K562 (cell line): ENCODE results near the gene KMT2E. TPM values are rescaled to one million over a fixed set of nuclear protein-coding genes. Genes with fewer than 3 reads are reported as not detected.

ENCODE experiments used
- BCLAF1 ChIP-seq, 2 experiments: fragments of 450-650 bp in 1 of 2; IDR thresholded peaks; 2 replicates each; pipeline ENCODE4 v1.6.1; 2011 to 2017; ENCODE audit warnings: low read depth in 2 of 2, antibody characterized with exemption in 1 of 2, borderline replicate concordance in 1 of 2, low read length in 1 of 2, mild to moderate bottlenecking in 1 of 2, mixed read lengths in 1 of 2; ENCODE audit not compliant: control insufficient read depth in 1 of 2
- HBP1 ChIP-seq: fragments of 450-650 bp; formaldehyde crosslinking; IDR thresholded peaks from 2 replicates; pipeline ENCODE4 v1.4.0; 2022; ENCODE audit warnings: missing genetic modification characterization
- NCOA1 ChIP-seq: fragments of 450-650 bp; IDR thresholded peaks from 2 replicates; pipeline ENCODE4 v1.6.1; 2016; ENCODE audit warnings: low read depth
- NFYB ChIP-seq: IDR thresholded peaks from 2 replicates; pipeline ENCODE4 v1.6.1; 2011; ENCODE audit warnings: mild to moderate bottlenecking, moderate library complexity; ENCODE audit not compliant: insufficient read length; ENCODE audit errors: extremely low read depth
- NR2F6 ChIP-seq: fragments of 450-650 bp; formaldehyde crosslinking; IDR thresholded peaks from 2 replicates; pipeline ENCODE4 v1.4.0; 2020; ENCODE audit warnings: mild to moderate bottlenecking
- RERE ChIP-seq: sonication (generic); formaldehyde crosslinking; IDR thresholded peaks from 2 replicates; pipeline ENCODE4 v1.8.0; 2023; ENCODE audit warnings: missing genetic modification reagents, mild to moderate bottlenecking, borderline replicate concordance
- SMAD1 ChIP-seq: fragments of 150-350 bp; IDR thresholded peaks from 2 replicates; pipeline ENCODE4 v1.6.1; 2014; ENCODE audit warnings: low read length, low read depth; ENCODE audit not compliant: partially characterized antibody
- XRCC3 ChIP-seq: fragments of 450-650 bp; IDR thresholded peaks from 2 replicates; pipeline ENCODE4 v1.6.1; 2017; ENCODE audit warnings: mild to moderate bottlenecking, moderate library complexity
- ZEB2 ChIP-seq: fragments of 450-650 bp; IDR thresholded peaks from 2 replicates; pipeline ENCODE4 v1.6.1; 2016
- ZNF395 ChIP-seq: fragments of 200-800 bp; sonication (Bioruptor generic); IDR thresholded peaks from 2 replicates; pipeline ENCODE4 v1.6.1; 2017; ENCODE audit warnings: missing genetic modification characterization, missing compliant biosample characterization
- ZNF655 ChIP-seq: fragments of 250-450 bp; sonication (Bioruptor Pico); IDR thresholded peaks from 2 replicates; pipeline ENCODE4 v1.5.0; 2021
- ZNF668 ChIP-seq: fragments of 250-450 bp; sonication (Bioruptor Pico); IDR thresholded peaks from 2 replicates; pipeline ENCODE4 v1.8.0; 2022; ENCODE audit warnings: mild to moderate bottlenecking, inconsistent platforms
- ZSCAN29 ChIP-seq: fragments of 450-650 bp; IDR thresholded peaks from 2 replicates; pipeline ENCODE4 v1.6.1; 2017
- polyA plus RNA-seq, 8 experiments: library from polyadenylated mRNA; depleted of rRNA in 4 of 8; stranded (reverse) in 5 of 8; unstranded in 3 of 8; fragments of >200 nt; fragmentation: Nextera tagmentation in 2 of 8; fragmentation: Illumina TruSeq in 1 of 8; extraction: Ambion mirVana in 2 of 8; extraction: Trizol in 1 of 8; gene quantifications; 2 replicates each; pipeline versions ENCODE4 v1.2.1 to v1.2.3, GENCODE V29; 2011 to 2014; ENCODE audit warnings: inconsistent platforms in 1 of 8, missing spikeins in 1 of 8
- total RNA-seq, 7 experiments: library from RNA; depleted of rRNA in 6 of 7; stranded (reverse); fragments of >200 nt in 6 of 7; fragmentation: Illumina TruSeq in 2 of 7; extraction: Trizol in 2 of 7; gene quantifications; 2 replicates each; pipeline versions ENCODE4 v1.2.1 to v1.2.3, GENCODE V29; 2011 to 2021; ENCODE audit warnings: low replicate concordance in 1 of 7

KMT2E gene
- total and polyA plus RNA-seq, 9 of the 15 experiments (the other 6 are each of a cell fraction or from before 2014, with no cell fraction given) = 8.9 to 55.3 (median 38.1) TPM

GRCh38 chr7:105016709-105017656 is 3.0 kb downstream of the KMT2E start (continued):
- TF ChIP-seq NFYB (no peak), RERE (CRISPR knock-in tag) (no peak), NCOA1 (no peak), ZNF668 (CRISPR knock-in tag) (peak; percentile 62; the same call in 1 of the 2 replicates), XRCC3 (no peak), NR2F6 (CRISPR knock-in tag) (no peak), HBP1 (CRISPR knock-in tag) (no peak), ZSCAN29 (no peak; the same call in 1 of the 2 replicates), BCLAF1 (IDR thresholded peaks at IDR 0.05; ENCODE audit: borderline replicate concordance in 1 of 2, control insufficient read depth in 1 of 2, low read depth in 2 of 2, low read length in 1 of 2) (no peak), SMAD1 (no peak), ZNF395 (CRISPR knock-in tag) (no peak), ZNF655 (CRISPR knock-in tag) (no peak), ZEB2 (no peak)
